Coronary artery (tissue), 2 donors: ENCODE results near the gene SNX21.

Source experiments
- DNase-seq: peaks from one replicate; pipeline ENCODE4 v3.0.0-alpha.2; 2017; ENCODE audit warnings: low spot score
- H3K27ac ChIP-seq, 2 donors: fragments of 200-600 bp; sonication (generic); one replicate each; pipeline ENCODE4 v1.5.1; 2016 to 2019
- H3K4me3 ChIP-seq: fragments of 200-600 bp; sonication (generic); 2 replicates; pipeline ENCODE4 v1.5.1; 2016; ENCODE audit warnings: mild to moderate bottlenecking, moderate library complexity
- CTCF ChIP-seq: fragments of 200-600 bp; sonication (generic); IDR thresholded peaks from one replicate; pipeline ENCODE4 v1.5.1; 2019; ENCODE audit warnings: antibody characterized with exemption

SNX21 gene

GRCh38 chr20:45841407-45842129, 8.0 kb downstream of the SNX21 start:
- no peak for TF ChIP-seq CTCF
- Histone ChIP-seq H3K4me3 (no peak overlapping the region), H3K27ac (peak overlapping the region in 1 of 2 donors; percentile 43)
- DNase-seq: no peak

GRCh38 chr20:45842169-45842812, 8.7 kb downstream of the SNX21 start:
- DNase-seq: no peak
- TF ChIP-seq CTCF: no peak
- peak overlapping the region in 1 of 2 donors; percentile 43 for H3K27ac ChIP-seq
- H3K4me3 ChIP-seq: no peak overlapping the region

GRCh38 chr20:45843506-45843905, 9.9 kb downstream of the SNX21 start:
- DNase-seq: no peak
- TF ChIP-seq CTCF: no peak
- no peak overlapping the region for H3K4me3 ChIP-seq
- H3K27ac ChIP-seq: no peak overlapping the region

- TF ChIP-seq CTCF: no peak
- no peak for DNase-seq
- Histone ChIP-seq H3K4me3 (no peak overlapping the region), H3K27ac (no peak overlapping the region)
Measured at GRCh38 chr20:45845452-45845851, 11.9 kb downstream of the SNX21 start.

- no peak for TF ChIP-seq CTCF
- Histone ChIP-seq H3K27ac (no peak overlapping the region), H3K4me3 (no peak overlapping the region)
- no peak for DNase-seq
Measured at GRCh38 chr20:45848421-45848820, 14.8 kb downstream of the SNX21 start.

GRCh38 chr20:45848969-45849582, 15.5 kb downstream of the SNX21 start:
- H3K27ac ChIP-seq: no peak overlapping the region
- no peak for DNase-seq
- no peak for TF ChIP-seq CTCF
- H3K4me3 ChIP-seq: no peak overlapping the region

GRCh38 chr20:45850238-45850637, 16.6 kb downstream of the SNX21 start:
- Histone ChIP-seq H3K4me3 (no peak overlapping the region), H3K27ac (no peak overlapping the region)
- no peak for TF ChIP-seq CTCF
- DNase-seq: no peak
